HCT116 (cell line): ENCODE results near the gene PIM3.

Source experiments
- CEBPB ChIP-seq: IDR thresholded peaks from 2 replicates; pipeline ENCODE4 v1.6.1; 2012; ENCODE audit warnings: low read depth
- CTCF ChIP-seq, 3 experiments: fragments of 200-600 bp in 1 of 3; sonication (generic) in 1 of 3; IDR thresholded peaks in 2 of 3; conservative IDR thresholded peaks in 1 of 3; 2 replicates each; pipeline ENCODE4 v1.5.1; 2012 to 2017; ENCODE audit warnings: low read depth in 2 of 3, low read length in 2 of 3, antibody characterized with exemption in 1 of 3, borderline replicate concordance in 1 of 3, control low read depth in 1 of 3, mild to moderate bottlenecking in 1 of 3, mixed read lengths in 1 of 3, mixed run types in 1 of 3, moderate library complexity in 1 of 3; ENCODE audit not compliant: insufficient read depth in 1 of 3
- POLR2A ChIP-seq: IDR thresholded peaks from 2 replicates; pipeline ENCODE4 v1.7.0; 2011; ENCODE audit warnings: borderline replicate concordance; ENCODE audit not compliant: insufficient read depth, insufficient read length; ENCODE audit errors: extremely low read depth
- POLR2AphosphoS5 ChIP-seq: IDR thresholded peaks from 2 replicates; pipeline ENCODE4 v1.6.1; 2011; ENCODE audit warnings: mild to moderate bottlenecking, low read depth, low read length, moderate library complexity
- RAD21 ChIP-seq: IDR thresholded peaks from 2 replicates; pipeline ENCODE4 v1.6.1; 2012; ENCODE audit warnings: low read depth, mild to moderate bottlenecking
- REST ChIP-seq: IDR thresholded peaks from 2 replicates; pipeline ENCODE4 v1.6.1; 2012; ENCODE audit warnings: low read depth
- SRF ChIP-seq: IDR thresholded peaks from 2 replicates; pipeline ENCODE4 v1.6.1; 2012; ENCODE audit warnings: low read depth
- YY1 ChIP-seq: IDR thresholded peaks from 2 replicates; pipeline ENCODE4 v1.6.1; 2011; ENCODE audit warnings: low read length, low read depth, moderate library complexity, mild to moderate bottlenecking; ENCODE audit not compliant: insufficient replicate concordance; ENCODE audit errors: extremely low read depth

- TF ChIP-seq POLR2AphosphoS5 (no peak), CEBPB (no peak), CTCF (IDR thresholded peaks at IDR 0.05 in 2 of 3, conservative IDR thresholded peaks at IDR 0.05 in 1 of 3; ENCODE audit: borderline replicate concordance in 1 of 3, insufficient read depth in 1 of 3, low read depth in 2 of 3, low read length in 2 of 3) (no peak), REST (no peak), POLR2A (no peak), SRF (no peak), RAD21 (no peak), YY1 (no peak)
Observed at GRCh38 chr22:49975543-49976389, 15.2 kb downstream of the PIM3 start.
